Activated CD8-positive, alpha-beta T cell treated with anti-CD3 and anti-CD28 coated beads for 36 hours (primary cell): ENCODE results near the gene CCDC12. TPM values are rescaled to one million over a fixed set of nuclear protein-coding genes. Genes with fewer than 3 reads are reported as not detected.

Source experiments
- ATAC-seq: fragments of 200-7000 bp; cut with Tn5 transposase; one replicate; pipeline ENCODE4 v1.10.0; 2021; ENCODE audit warnings: mild to moderate bottlenecking, moderate library complexity
- CTCF ChIA-PET: fragments of 350-600 bp; sonication (Branson Sonifier 250); formaldehyde crosslinking; loops from one replicate; lab custom pipeline; 2021; ENCODE audit warnings: antibody characterized with exemption; lab: Charles Lee
- POLR2A ChIA-PET: fragments of 350-600 bp; sonication (Branson Sonifier 250); formaldehyde crosslinking; loops from one replicate; lab custom pipeline; 2021; ENCODE audit warnings: antibody characterized with exemption; lab: Charles Lee
- DNase-seq: peaks from one replicate; pipeline ENCODE4 v3.0.0-alpha.2; 2020
- H3K27ac Mint-ChIP-seq: one replicate; pipeline ENCODE4 v1.8.0; 2021; ENCODE audit warnings: mild to moderate bottlenecking, mixed read lengths
- H3K27me3 Mint-ChIP-seq: one replicate; pipeline ENCODE4 v1.8.0; 2021; ENCODE audit warnings: mixed read lengths
- H3K36me3 Mint-ChIP-seq: one replicate; pipeline ENCODE4 v1.8.0; 2021; ENCODE audit warnings: low read depth, mixed read lengths
- H3K4me1 Mint-ChIP-seq: one replicate; pipeline ENCODE4 v1.8.0; 2021; ENCODE audit warnings: low read depth, mixed read lengths
- H3K4me3 Mint-ChIP-seq: one replicate; pipeline ENCODE4 v1.8.0; 2021; ENCODE audit warnings: mild to moderate bottlenecking, moderate library complexity, mixed read lengths
- H3K9me3 Mint-ChIP-seq: one replicate; pipeline ENCODE4 v1.8.0; 2021; ENCODE audit warnings: mixed read lengths
- intact Hi-C: fragments of 100-400 bp; cut with micrococcal nuclease; formaldehyde crosslinking; loops from one replicate; pipeline ENCODE4 v1.10.0; 2022
- total RNA-seq, 2 experiments: library from RNA; stranded (reverse); gene quantifications; one replicate each; pipeline ENCODE4 v1.2.3, GENCODE V29; 2021
- TF ChIP-seq, protein P1 (sequence below): fragments of 200-600 bp; IDR thresholded peaks from one replicate; pipeline ENCODE4 v1.8.0; 2022; ENCODE audit warnings: antibody characterized with exemption, mild to moderate bottlenecking

CCDC12 gene
- total RNA-seq, 2 experiments from 2014 or later, result 51.2 to 51.6 TPM

DNA sequence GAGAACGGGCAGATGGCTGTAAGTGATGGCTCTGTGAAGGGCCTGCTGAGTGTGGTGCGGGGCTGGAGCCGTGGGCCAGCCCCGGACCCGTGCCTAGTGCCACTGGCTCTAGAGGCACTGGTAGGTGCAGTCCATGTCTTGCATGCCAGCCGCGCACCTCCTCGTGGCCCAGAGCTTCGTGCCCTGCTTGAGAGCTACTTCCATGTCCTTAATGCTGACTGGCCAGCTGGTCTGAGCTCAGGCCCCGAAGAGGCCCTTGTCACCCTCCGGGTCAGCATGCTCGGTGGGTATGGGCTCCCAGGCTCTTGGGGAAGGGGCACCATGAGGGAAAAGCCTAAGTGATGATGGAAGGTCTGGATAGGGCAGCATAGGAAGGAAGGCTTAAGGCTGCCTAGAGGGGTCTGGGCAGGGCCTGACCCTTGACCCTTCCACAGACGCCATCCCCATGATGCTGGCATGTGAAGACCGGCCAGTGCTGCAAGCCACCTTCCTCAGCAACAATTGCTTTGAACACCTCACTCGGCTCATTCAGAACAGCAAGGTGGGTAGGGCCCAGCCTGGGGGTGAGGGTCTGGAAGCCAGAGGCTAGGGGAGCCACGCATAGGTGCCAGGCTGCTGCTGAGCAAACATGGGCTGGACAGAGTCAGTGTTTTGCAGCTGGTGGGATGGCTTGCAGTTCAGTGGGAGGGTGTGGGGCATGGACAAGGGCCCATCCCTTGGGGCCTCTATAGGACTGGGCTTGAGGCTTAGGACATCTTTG, 15.0 kb upstream of the CCDC12 start:
- DNase-seq, result no peak
- ChIA-PET POLR2A (interaction anchor here (4.6 kb wide), 1 partner anchor 15 kb away, joined by 20 read pairs; no protein-coding TSS in a partner anchor), CTCF (interaction anchor here (1.5 kb wide), 1 partner anchor 68 kb away, joined by 3 read pairs; no protein-coding TSS in a partner anchor)
- Mint-ChIP-seq H3K9me3 (no peaks in the 10 kb centered on the region), H3K4me3 (no peak overlapping the region), H3K36me3 (peaks cover 14% of the 10 kb centered on the region), H3K27ac (no peak overlapping the region), H3K27me3 (no peaks in the 10 kb centered on the region), H3K4me1 (peaks cover 35% of the 10 kb centered on the region)
- TF ChIP-seq, protein P1, sequence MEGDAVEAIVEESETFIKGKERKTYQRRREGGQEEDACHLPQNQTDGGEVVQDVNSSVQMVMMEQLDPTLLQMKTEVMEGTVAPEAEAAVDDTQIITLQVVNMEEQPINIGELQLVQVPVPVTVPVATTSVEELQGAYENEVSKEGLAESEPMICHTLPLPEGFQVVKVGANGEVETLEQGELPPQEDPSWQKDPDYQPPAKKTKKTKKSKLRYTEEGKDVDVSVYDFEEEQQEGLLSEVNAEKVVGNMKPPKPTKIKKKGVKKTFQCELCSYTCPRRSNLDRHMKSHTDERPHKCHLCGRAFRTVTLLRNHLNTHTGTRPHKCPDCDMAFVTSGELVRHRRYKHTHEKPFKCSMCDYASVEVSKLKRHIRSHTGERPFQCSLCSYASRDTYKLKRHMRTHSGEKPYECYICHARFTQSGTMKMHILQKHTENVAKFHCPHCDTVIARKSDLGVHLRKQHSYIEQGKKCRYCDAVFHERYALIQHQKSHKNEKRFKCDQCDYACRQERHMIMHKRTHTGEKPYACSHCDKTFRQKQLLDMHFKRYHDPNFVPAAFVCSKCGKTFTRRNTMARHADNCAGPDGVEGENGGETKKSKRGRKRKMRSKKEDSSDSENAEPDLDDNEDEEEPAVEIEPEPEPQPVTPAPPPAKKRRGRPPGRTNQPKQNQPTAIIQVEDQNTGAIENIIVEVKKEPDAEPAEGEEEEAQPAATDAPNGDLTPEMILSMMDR, result no peak
- no peak for ATAC-seq
- intact Hi-C loops, result no loop called here

DNA sequence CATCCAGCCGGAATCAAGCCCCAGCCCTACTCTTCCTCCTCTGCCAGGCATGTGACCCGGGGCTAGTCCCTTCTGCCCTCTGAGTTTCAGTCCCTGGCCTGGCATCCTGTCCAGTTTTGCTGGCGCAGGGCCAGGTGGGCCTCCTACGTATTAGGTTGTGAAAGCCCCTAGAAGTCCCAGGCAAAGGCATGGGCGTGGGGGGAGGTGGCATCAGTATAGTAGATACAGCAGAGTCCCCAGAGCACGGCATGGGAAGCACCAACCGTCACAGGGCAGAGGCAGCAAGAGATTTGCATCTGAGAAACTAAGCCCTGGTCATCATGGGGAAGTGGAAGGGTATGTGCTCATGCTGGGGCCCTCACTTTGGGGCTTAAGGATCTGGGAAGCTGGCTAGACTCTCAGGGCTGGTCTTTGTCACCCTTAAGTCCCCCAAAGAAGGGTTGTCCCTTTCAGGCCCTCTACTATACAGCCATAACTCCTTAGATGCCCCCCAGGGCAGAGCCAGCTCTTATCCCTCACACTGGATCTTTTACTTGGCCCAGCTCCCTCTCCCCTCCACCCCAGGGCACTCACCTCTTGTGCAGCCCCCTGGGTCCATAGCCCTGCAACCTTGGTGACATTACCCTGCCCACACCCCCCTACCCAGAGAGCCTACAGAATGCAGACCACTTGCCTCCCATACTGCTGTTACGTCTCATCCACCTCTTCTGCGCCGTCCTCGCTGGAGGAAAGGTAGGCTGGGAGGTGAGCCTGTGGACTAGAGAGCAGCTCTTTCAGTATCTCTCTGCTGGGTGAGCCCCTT, 14.2 kb upstream of the CCDC12 start:
- ChIA-PET CTCF (interaction anchor here (1.3 to 1.5 kb wide), 2 partner anchors 67 to 68 kb away, joined by 3 read pairs; no protein-coding TSS in a partner anchor), POLR2A (interaction anchor here (0.6 to 4.6 kb wide), 2 partner anchors 9 to 16 kb away, joined by 3 to 20 read pairs; no protein-coding TSS in a partner anchor)
- H3K4me3 Mint-ChIP-seq, result no peak overlapping the region
- TF ChIP-seq, protein P1, result no peak
- H3K4me1 Mint-ChIP-seq, result peaks cover 43% of the 10 kb centered on the region
- intact Hi-C loops, result no loop called here
- ATAC-seq, result no peak
- H3K27ac Mint-ChIP-seq, result no peak overlapping the region
- H3K27me3 Mint-ChIP-seq, result no peaks in the 10 kb centered on the region
- no peak for DNase-seq
- H3K9me3 Mint-ChIP-seq, result no peaks in the 10 kb centered on the region
- H3K36me3 Mint-ChIP-seq, result peaks cover 17% of the 10 kb centered on the region

DNA sequence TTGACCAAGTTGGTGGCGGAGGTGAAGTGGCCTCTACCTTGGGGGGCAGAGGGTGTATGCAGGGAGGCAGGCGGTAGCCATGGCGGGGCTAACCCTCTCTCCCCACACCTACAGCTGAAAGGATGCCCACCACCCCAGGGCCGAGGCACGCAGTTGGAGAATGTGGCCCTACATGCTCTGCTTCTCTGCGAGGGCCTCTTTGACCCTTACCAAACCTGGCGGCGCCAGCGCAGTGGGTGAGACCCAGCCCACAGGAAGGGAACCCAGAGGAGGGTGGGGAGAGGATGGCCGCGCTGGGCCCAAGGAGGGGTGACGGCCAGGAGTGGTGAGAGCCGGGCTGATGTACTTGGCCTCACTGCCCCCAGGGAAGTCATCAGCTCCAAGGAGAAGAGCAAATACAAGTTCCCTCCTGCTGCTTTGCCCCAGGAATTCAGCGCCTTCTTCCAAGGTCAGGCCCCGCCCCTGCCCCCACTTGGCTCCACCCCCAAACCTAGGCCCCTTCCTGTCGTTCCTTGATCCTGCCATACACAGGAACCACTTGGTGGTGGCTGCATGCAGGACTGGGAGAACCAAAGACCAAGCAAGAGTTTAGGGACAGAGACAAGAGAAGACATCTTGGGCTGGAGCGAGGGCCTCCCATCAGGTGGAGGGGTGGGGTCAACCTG, 12.7 kb upstream of the CCDC12 start:
- CTCF ChIA-PET, result interaction anchor here (1.3 kb wide), 1 partner anchor 67 kb away, joined by 3 read pairs; no protein-coding TSS in a partner anchor
- peaks cover 16% of the 10 kb centered on the region for H3K36me3 Mint-ChIP-seq
- H3K27ac Mint-ChIP-seq, result peak overlapping the region; percentile 89
- POLR2A ChIA-PET, result interaction anchor here (0.9 to 3.6 kb wide), 3 partner anchors 11 to 60 kb away, joined by 3 to 21 read pairs (median 5); partner anchors contain the start of gene NBEAL2
- DNase-seq, result no peak
- intact Hi-C loops, result no loop called here
- no peak for ATAC-seq
- no peak overlapping the region for H3K4me3 Mint-ChIP-seq
- H3K27me3 Mint-ChIP-seq, result no peaks in the 10 kb centered on the region
- H3K9me3 Mint-ChIP-seq, result no peaks in the 10 kb centered on the region
- H3K4me1 Mint-ChIP-seq, result peaks cover 58% of the 10 kb centered on the region
- TF ChIP-seq, protein P1, result no peak

DNA sequence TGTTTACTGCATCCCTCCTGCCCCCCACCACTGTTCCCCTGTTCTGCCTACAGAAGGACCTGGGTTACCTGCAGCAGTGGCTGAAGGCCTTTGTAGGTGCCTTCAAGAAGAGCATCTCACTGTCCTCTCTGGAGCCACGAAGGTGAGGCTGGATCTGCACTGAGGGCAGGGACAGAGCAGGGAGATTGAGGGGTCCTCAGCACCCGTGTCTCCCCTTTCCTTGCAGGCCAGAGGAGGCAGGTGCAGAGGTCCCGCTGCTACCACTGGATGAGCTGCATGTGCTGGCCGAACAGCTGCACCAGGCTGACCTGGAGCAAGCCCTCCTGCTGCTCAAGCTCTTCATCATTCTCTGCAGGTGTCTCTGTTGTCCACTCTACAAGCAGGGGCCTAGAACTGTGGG, 12.1 kb upstream of the CCDC12 start:
- H3K9me3 Mint-ChIP-seq, result no peaks in the 10 kb centered on the region
- H3K27ac Mint-ChIP-seq, result peak overlapping the region; percentile 89
- peaks cover 16% of the 10 kb centered on the region for H3K36me3 Mint-ChIP-seq
- ATAC-seq, result no peak
- DNase-seq, result no peak
- H3K4me1 Mint-ChIP-seq, result peaks cover 61% of the 10 kb centered on the region
- POLR2A ChIA-PET, result interaction anchor here (0.9 to 3.6 kb wide), 3 partner anchors 10 to 59 kb away, joined by 3 to 21 read pairs (median 5); partner anchors contain the start of gene NBEAL2
- TF ChIP-seq, protein P1, result no peak
- H3K4me3 Mint-ChIP-seq, result no peak overlapping the region
- intact Hi-C loops, result no loop called here
- CTCF ChIA-PET, result no interaction called here
- H3K27me3 Mint-ChIP-seq, result no peaks in the 10 kb centered on the region
